Pons (tissue), 1 donor: ENCODE results near the gene AIFM3.

Experiments used
- DNase-seq: peaks from one replicate; pipeline ENCODE4 v3.0.0-alpha.2; 2016; ENCODE audit warnings: low spot score

The AIFM3 gene

DNA sequence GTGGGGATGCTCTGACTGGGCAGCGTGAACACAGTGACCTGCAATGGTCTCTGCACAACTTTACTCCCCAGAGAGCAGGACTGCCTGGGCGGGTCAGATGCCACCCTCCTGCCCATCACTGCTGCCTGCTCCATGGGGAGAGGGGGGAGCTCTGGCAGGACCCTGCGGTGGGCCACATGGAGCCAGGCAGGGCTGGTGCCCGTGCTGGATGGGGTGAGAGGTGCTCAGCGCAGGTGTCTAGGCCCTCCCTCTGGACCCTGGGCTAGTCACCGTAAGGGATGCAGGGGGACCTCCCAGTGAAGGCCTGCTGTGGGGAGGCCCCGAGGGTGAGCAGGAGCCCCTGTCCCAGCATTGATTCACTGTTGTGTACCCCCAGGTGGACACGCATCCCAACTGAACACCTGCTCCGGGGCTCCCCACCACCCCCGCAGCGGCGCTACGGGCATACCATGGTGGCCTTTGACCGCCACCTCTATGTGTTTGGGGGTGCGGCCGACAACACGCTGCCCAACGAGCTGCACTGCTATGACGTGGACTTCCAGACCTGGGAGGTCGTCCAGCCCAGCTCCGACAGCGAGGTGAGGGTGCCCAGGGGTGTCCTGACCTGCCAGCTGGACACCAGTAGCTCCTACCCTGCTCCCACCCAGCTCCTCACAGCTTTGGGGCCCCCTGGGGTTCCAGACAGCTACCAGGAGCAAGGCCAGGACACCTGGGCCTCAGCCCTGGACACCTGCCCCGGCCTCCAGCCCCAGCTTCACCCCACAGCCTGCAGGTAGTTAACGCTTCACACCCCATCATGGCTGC is 24.4 kb downstream of the AIFM3 start:
- no peak for DNase-seq

DNA sequence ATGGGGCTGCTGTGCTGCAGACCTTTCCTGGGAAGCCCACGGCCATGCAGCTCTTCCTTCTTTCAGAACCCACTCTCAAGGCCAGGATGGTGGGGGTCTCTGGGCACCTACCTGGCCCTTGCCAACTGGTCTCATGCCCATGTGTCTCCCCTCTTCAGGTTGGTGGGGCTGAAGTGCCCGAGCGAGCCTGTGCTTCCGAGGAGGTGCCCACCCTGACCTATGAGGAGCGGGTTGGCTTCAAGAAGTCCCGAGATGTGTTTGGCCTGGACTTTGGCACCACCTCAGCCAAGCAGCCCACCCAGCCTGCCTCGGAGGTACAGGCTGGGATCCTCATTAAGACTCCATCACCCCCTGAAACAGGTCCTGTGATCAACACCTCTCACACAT is 25.0 kb downstream of the AIFM3 start:
- DNase-seq = no peak

DNA sequence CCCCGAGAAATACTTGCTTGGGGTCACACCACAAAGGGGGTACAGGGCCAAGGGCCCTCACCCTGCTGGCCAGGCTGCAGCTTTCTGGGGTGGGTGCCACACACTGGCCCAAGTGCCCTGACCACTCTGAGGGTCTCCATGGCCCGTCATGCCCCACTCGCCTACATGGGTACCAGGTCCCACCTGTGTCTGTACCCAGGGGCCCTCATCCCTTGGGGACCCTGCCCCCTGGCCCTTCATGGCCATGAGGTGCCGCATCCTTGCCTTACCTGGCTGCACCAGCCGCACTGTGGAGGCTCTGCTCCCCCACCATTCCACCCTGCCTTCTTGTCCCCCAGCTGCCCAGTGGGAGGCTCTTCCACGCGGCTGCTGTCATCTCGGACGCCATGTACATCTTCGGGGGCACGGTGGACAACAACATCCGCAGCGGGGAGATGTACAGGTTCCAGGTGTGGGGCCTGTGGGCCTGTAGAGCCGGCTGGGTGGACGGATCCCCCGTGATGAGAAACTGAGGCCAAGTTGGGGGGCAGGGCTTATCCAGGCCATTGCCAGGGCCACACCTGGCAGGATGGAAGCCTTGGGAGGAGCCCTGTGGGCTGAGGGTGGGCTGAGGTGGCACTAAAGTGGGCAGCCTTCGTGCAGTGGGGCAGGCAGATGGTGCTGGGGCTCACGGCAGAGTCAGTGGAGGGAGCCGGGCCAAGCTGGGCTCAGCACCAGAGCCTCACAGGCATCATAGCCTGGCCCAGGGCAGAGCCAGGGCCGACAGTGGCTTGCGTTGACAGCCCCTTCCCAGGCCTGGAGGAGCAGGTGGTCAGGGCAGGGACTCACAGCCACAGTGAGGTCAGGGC is 25.6 kb downstream of the AIFM3 start:
- DNase-seq = no peak

DNA sequence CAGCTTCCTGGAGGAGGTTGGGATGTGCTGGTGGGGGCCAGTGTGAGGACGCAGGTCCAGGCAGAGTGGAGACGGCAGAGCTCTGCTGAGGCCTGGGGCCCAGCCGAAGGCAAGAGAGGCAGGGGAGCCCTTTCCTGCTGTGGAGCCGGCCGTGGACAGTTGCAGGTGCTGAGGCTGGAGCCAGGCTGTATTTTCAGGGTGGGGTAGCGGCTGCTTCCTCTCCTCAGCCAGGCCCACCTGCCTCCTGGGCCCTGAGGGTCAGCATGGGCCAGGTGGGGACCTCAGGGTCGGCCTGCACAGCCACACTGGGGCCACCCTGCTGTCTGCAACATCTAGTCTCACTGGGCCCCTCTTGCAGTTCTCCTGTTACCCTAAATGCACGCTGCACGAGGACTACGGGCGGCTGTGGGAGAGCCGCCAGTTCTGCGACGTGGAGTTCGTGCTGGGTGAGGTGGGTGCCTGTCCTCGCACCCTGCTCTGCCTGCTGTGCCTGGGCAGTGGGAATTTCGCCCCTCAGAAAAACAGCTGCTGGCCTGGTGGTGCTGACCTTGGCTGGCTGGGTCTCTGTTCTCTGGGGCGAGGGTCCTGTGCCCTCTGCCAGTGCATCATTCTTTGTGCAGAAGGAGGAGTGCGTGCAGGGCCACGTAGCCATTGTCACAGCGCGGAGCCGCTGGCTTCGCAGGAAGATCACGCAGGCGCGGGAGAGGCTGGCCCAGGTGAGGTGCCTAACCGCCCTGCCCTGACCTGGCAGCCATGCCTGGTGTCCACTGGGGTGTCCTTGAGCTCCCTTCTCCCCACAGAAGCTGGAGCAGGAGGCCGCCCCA is 26.5 kb downstream of the AIFM3 start:
- DNase-seq = no peak

DNA sequence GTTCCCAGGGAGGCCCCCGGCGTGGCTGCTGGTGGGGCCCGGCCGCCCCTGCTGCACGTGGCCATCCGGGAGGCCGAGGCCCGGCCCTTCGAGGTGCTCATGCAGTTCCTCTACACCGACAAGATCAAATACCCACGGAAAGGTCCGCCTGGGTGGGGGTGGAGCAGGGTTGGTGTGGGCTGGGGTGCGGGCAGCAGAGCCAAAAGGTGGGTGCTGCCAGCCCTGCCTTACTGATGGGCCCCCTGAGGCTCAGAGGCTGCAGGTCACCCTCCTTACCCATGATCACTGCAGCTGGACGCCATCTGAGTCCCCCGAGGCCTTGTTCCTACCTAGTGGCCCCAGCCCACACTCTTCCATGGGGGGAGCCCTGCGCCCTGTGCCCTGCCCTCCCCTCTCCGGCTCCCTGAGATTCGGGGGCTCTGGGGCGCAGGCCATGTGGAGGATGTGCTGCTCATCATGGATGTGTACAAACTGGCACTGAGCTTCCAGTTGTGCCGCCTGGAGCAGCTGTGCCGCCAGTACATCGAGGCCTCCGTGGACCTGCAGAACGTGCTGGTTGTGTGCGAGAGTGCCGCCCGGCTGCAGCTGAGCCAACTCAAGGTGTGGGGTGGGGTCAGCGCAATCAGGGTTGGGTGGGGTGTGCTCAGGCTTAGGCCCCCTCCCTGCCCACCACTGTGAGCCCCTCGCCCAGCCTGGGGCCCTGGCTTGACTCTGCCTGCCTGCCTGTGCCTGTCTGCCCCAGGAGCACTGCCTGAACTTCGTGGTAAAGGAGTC is 27.3 kb downstream of the AIFM3 start:
- no peak for DNase-seq

GRCh38 chr22:20994902-20995241 is 27.8 kb downstream of the AIFM3 start:
- DNase-seq = no peak

DNA sequence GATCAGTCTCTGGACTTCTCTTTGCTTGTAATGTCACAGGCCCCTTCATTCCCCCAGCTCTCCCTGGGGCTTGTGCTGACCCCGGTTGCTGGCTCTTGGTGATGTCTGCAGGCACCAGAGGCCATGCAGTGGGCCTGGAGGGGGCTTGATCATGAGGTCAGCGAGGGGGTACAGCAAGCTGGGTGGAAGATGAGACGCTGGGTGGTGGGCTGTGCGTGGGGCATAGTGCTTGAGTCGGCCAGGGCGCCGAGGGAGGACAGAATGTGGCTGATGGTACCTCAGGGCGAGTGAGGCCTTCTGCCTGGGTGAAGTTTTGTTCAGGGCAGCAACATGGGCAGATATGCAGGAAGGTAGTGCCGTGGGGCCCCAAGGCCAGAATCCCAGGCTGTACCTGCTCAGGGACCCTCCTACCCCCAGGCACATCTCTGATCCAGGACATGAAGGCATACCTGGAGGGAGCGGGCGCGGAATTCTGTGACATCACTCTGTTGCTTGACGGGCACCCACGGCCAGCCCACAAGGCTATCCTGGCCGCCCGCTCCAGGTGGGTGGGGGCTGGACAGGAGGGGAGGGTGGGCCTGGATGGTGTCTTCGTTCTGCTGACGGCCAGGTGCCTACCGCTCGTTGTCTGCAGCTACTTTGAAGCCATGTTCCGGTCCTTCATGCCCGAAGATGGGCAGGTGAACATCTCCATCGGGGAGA is 28.4 kb downstream of the AIFM3 start:
- DNase-seq = no peak

- no peak for DNase-seq
Measured at GRCh38 chr22:20996031-20996410, 29.0 kb downstream of the AIFM3 start.

GRCh38 chr22:20996598-20997535 is 29.8 kb downstream of the AIFM3 start:
- DNase-seq = no peak

DNA sequence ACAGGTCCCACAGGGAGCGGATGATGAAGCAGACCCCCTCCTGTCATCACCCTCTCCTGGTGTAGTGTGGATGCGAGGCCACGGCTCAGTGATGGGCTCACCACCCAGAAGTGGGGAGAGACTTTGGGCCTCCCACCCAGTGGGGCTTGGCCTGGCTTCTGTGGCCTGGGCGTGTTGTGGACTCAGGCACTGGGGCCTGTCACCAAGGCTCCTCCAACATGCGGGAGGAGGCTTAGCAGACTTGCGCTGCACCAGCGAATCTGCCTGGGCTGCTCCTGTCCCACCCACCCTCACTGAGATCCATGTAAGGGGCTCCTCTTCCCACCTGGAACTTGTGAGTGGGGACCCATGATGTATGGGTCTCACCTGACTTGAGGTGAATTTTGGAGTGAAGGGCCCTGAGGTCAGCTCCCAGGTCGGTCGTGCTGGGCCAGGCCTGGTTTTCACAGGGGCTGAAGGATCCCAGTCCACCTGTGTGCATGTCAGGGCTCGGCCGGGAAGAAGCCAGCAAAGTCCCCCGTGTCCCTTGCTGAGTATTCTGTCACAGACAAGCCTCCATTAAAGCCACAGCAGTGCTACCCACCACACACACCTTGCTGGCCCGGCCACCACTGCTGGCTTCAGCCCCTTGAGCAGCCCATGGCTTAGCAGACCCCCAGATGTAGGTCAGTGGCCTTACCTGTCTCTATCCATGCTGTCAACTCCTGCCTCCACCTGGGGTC is 30.6 kb downstream of the AIFM3 start:
- no peak for DNase-seq

DNA sequence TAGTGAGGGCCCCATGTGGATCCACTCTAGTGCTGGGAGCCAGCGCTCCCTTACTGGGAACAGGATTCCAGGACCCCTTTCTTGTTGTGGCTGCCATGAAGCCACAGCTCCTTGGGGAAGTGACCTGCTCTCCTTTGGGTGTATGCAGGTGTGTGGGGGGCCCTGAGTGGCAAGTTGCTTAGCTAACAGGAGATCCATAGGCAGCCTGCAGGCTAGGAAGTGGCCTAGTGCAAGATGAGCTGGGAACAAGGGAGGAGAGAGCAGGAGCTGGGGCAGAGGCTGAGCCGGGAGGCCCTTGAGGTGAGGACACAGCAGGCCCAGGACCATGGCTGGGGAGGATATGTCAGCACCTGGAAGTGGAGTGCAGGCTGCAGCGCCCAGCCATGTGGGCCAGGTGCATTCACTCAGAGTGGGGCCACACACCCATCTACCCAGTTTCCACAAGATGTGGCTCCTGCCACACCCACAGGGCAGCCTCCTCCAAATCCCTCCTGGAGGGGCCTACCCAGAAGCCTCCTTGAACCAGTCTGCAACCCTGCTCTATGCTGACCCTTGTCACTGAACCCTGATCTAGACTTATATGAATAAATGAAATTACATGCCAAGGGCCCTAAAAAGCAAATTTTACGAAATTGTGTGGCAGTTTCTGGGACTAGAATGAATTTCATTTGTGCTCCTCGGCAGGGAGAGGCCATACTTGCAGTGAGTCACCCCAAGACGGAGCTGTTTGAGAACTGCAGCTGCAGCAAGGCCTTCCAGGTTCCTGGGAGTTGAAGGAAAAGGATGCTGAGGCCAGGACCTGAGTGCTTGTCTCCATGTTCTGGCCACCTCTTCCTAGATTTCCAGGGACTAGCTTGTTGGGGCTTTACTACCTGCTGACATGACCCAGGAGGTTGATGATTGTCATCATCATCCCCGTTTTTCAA is 31.6 kb downstream of the AIFM3 start:
- DNase-seq = no peak

GRCh38 chr22:20999350-21000206 is 32.5 kb downstream of the AIFM3 start:
- DNase-seq = no peak

DNA sequence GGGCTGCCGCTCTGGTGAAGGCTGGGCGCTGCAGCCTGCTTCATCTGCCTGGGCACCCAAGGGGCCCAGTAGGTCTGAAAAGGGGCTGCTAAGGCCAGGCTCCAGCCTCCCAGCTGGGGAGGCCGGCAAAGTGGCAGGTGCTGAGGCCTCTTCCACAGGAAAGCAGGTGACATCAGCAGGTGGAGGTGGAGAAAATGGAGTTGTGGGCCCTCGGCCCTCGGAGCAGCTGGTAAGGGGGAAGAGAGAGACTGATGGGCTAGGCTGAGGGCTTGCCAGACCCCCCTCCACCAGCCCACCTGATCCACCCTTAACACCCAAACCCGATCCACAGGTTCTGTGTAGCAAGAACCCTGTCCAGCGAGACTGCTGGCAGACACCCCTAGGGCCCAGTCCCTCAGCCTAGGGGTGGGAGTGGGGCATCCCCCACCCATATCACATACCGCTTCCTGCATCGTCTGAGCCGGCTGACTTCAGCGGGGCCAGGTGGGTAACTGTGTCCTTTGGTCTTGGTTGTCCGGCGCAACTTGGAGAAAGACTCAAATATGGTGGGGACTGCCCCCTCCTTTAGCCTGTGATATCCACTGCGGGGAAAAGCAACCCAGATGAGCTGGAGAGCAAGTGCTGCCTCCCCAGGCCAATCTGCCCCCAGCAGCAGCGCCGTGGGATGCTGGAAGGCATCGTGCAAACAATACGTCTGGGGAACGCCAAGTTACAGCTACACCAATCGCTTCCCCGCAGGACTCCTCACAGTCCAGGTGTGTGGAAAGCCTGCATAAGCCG is 33.3 kb downstream of the AIFM3 start:
- DNase-seq = no peak

GRCh38 chr22:21000987-21001600 is 34.0 kb downstream of the AIFM3 start:
- no peak for DNase-seq

DNA sequence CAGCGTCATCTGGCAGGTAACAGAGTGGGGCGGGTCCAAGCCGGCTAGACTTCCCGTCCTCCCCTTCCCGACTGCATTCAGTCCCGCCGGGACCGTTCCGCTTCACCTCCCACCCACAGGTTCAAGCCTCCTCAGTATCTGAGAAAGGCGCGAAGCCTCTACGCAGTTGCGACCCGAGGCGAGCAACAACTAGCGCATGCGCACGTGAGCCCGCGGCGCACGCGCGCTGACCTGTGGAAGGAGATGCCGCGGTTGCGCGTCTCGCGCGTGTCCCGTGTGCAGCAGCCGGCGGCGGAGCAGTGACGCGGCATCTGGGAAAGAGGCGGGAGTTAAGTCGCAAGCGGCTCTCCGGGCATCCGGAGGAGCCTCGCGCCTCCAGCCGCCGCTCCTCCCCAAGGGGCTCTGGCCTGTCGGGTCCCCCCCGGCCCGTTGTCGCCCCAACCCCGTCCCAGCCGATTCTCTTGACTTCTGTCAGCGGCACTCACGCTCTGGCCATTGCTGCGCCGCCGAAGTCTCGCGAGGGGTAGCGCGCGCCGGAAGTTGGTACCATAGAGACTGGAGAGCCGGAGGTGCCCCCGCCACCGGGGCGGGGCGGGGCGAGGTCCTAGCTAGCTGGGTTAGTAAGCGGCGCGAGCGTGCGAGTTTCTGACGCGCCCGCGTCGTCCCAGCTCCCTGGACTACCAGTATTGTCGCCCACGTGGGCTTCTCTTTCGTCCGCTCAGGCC is 34.7 kb downstream of the AIFM3 start, which contains the start of gene THAP7:
Gene THAP7 (minus strand): TSS at position 518 of the 725 bp plus-strand sequence. CDS start 207 bp downstream, at position 311.
- DNase-seq = peak; percentile 93
